ENCODE results near the gene STK32A.

Gene STK32A

GRCh38 chr5:147267082-147267832 lies 32.4 kb downstream of the STK32A start:
- no peak for DNase-seq

DNA sequence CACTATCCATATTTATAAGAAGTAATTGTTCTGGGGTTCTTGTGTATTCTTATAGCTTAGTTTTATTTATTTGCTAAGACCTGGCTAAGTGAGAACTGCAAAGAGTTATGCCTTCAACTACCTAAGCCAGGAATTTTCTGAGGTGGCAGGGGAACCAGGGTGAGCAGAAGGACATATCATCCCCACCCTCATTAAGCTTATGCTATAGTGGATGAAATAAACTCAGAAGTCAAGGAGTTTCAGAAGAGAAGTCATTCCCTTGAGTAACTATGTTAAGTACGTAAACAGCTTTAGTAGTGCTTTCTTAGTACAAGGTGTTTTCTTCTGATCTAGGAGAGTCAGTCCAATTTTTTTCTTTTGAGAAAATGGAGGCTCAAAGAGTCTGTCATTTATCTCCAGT lies 41.7 kb downstream of the STK32A start:
- no peak for DNase-seq

DNA sequence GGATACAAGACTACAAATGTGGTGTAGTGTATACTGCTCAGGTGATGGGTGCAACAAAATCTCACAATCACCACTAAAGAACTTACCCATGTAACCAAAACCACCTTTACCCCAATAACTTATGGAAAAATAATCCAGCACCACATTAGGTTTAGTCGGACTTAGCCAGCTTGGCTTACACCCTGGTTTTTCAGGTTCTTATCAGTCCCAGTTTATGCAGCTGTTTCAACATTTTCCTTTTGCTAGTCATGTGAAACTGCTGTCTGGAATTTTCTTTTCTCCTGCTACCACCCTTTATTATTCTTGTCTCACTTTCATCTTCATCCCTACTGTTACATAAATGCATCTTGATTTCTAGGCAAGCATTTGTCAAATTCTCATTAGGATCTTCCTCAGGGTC lies 51.5 kb downstream of the STK32A start:
- no peak for DNase-seq

- DNase-seq = no peak
These were observed 52.3 kb downstream of the STK32A start for GRCh38 chr5:147287110-147287509.

DNA sequence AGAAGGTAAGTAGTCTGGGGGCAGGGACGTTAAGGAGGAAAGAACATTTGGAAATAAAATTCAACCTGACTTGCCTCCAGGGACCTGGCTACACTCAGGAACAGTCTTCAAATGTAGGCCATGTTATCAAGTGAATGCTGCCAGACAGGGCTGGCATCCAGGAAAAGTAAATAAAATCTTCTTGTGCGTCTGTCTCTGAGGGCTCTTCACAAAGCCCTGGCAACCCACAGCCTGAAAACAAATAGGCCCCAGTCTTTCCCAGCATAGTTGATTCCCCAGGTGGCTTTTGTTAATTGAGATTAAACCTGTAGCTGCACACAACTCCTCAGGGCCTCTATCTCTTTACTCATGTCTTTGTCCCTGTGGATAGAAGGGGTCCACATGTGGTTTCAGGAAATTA lies 55.4 kb downstream of the STK32A start:
- DNase-seq = peak; percentile 81

GRCh38 chr5:147303251-147303650 lies 68.4 kb downstream of the STK32A start:
- DNase-seq = no peak

GRCh38 chr5:147303976-147304375 lies 69.2 kb downstream of the STK32A start:
- no peak for DNase-seq

DNA sequence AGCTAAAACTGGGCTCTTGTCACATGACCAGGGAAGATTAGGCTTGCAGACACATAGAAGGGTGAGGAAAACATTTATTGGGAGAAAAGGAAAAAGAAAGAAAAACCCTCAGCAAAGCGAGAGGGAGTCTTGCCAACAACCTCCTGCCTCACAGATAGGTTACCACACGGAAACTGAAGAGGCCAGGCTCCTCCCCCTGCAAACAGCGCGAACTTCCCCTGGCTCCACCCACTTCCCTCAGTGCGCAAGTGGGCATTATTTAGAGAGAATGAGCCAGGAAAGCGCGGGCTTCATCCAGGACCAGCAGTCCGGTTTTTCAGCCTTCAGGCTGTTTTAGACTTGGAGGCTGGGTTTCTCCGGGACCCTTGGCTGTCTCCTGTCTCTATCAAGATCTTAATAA lies 70.3 kb downstream of the STK32A start:
- DNase-seq = no peak

- DNase-seq = no peak
These were observed 71.5 kb downstream of the STK32A start for GRCh38 chr5:147306351-147306750.

DNA sequence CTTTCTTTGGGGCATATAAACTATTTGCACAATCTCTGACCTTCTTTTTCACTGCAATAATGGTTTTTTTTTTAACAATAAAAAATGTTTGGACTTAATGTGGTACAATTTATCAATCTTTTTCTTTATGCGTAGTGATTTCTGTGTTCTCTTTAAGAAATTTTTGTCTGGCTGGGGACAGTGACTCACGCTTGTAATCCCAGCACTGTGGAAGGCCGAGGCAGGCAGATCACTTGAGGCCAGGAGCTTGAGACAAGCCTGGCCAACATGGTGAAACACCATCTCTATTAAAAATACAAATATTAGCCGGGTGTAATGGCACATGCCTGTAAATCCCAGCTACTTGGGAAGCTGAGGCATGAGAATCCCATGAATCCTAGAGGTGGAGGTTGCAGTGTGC lies 72.3 kb downstream of the STK32A start:
- DNase-seq = no peak

GRCh38 chr5:147309621-147310020 lies 74.8 kb downstream of the STK32A start:
- no peak for DNase-seq

DNA sequence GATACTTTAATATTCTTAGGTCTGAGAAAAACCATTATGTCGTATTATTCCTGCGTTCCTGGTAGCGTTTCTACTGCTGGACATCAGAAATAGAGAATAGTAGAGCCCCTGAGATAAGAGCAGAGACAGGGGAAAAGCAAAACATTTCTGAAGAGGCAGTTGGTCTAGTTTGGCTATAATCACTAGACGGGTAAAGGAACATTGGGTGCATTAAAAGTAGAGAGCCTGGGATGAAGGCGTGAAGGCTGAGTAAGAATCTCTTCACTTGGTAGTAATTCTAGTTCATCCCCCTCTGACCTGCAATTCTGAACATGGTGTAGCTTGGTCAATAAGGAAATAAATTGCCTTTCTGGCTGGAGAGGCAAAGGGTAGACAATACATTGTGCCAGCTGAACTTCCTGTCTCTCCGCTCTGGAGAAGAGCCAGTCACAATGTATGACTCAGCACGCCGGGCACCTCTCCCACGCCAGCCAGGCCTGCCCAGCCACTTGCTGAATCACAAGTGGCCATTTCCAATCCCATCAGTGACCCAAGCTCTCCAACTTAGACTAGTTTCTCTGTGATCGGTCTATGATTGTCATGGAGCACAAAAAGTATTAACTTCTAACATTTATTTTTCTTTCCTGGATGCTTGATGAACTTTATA lies 75.4 kb downstream of the STK32A start:
- DNase-seq = peak; percentile 78

DNA sequence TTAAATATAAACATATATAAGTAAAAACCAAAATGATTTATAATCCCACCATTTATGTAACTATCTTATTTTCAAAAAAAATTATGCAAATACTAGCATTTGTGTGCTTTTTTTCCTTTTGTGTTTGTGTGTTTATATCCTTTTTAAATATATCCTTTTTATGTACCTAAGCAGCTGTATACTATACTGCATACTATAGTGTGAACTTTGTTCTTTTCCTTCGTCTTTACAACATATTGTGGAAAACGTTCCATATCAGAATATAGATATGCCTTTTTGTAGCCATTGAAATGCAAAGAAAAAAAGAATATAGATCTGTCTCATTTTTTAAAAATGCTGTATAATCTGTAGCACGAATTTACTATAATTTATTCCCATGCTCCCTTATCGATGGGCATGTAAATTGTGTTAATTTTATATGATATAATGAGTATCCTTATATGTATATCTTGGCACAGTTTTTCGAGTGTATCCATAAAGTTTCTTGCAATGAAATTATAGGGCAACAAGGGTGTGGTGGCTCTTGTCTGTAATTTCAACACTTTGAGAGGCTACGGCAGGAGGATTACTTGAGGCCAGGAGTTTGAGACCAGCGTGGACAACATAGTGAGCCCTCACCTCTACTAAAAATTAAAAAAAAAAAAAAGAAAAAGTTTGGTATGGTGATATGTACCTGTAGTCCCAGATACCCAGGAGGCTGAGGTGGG lies 83.3 kb downstream of the STK32A start:
- DNase-seq = no peak

DNA sequence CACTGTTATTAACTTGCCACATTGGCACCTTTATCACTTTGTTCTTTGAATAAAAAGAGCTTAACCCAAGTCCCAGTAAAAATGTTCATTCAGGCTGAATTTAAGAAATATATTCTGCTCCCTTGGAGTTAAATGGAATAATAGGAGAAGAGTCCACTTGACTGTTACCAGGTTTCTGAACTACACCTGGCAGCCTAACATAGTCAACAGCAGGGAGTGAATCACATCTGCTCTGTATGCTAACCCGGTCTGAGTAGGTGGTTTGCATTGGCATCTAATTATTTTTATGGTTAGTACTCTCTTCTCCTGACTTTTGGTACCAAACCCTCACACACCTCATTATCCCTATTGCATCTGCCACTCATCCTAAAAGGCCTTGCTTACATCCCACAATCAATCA lies 86.7 kb downstream of the STK32A start:
- DNase-seq = no peak

GRCh38 chr5:147327421-147327820 lies 92.6 kb downstream of the STK32A start:
- no peak for DNase-seq

- DNase-seq = no peak
These were observed 93.1 kb downstream of the STK32A start for GRCh38 chr5:147327905-147328304.

- DNase-seq = peak; percentile 70
These were observed 97.8 kb downstream of the STK32A start for GRCh38 chr5:147332658-147333057.

- DNase-seq = no peak
These were observed 102.0 kb downstream of the STK32A start for GRCh38 chr5:147336876-147337275.

- DNase-seq = no peak
These were observed 104.5 kb downstream of the STK32A start for GRCh38 chr5:147339313-147339712.

DNA sequence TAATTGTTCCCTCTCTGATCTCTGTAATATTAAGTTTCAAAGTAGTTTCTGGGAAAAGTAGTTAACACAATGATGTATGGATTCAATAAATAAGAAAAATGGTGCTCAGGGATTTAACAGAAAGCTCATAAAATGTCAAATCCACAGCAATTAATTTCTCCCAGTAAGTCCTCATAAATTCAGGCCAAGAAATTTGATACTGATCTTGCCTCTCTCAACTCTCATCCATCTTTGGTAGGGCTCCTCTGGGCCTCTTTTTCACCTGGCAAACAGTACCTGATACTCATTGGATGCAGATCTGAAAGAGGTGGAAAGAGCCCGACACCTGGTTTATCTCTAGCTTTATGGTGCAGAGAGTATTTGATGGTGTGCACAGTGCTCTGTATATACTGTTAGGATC lies 106.1 kb downstream of the STK32A start:
- no peak for DNase-seq

- no peak for DNase-seq
These were observed 106.5 kb downstream of the STK32A start for GRCh38 chr5:147341345-147341744.

GRCh38 chr5:147344861-147345260 lies 110.0 kb downstream of the STK32A start:
- no peak for DNase-seq

DNA sequence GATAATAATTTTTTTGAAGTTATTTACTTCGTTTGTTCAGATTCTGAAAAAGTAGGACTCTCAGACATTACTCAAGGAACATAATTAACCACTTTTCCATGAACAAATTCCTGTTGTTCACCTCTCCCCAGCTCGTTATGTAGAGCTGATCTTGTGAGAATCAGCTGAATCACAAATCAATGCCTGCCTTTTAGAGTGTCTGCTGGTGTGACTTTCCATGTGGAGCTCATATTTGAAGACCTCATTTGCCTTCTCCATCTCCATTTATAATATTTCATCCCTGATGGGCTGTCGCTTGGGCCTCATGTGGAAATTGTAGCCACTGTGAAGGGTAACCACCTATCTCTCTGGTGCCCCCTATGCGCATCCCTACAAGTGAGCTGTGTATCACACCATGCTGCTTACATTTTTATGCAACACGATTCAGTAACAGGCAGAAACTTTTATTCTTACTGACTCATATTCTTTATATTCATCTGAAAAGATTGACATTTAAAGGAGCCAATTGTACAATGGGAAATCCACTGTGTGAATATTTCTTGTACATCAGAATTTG lies 111.3 kb downstream of the STK32A start:
- DNase-seq = no peak

- DNase-seq = no peak
These were observed 113.2 kb downstream of the STK32A start for GRCh38 chr5:147348046-147348445.

Data from NCI-H1092 (cell line).